HEK293 (cell line): ENCODE results near the gene CPNE9.

ENCODE experiments used
- CTCF ChIA-PET: fragments of 350-600 bp; formaldehyde crosslinking; extraction: SDS; loops from one replicate; lab custom pipeline; 2021; ENCODE audit warnings: antibody characterized with exemption; lab: Yijun Ruan, JAX
- POLR2A ChIA-PET: fragments of 300-600 bp; formaldehyde crosslinking; extraction: SDS; loops from one replicate; lab custom pipeline; 2020; ENCODE audit warnings: antibody characterized with exemption, inconsistent platforms; lab: Yijun Ruan, JAX
- H3K27ac ChIP-seq: fragments of 200-500 bp; sonication (Bioruptor generic); 2 replicates; pipeline ENCODE4 v1.5.1; 2014; ENCODE audit warnings: low read depth, low read length, control low read depth, inconsistent platforms; ENCODE audit errors: extremely low read depth
- H3K36me3 ChIP-seq, 2 experiments: fragments of 200-500 bp in 1 of 2; sonication (Bioruptor generic) in 1 of 2; 1 replicate in 1 of 2; 2 replicates in 1 of 2; pipeline ENCODE4 v1.5.1; 2014 to 2017; ENCODE audit warnings: inconsistent platforms in 2 of 2, low read length in 2 of 2; ENCODE audit not compliant: control insufficient read depth in 2 of 2, insufficient read depth in 1 of 2
- H3K4me1 ChIP-seq: fragments of 200-500 bp; sonication (Bioruptor generic); 2 replicates; pipeline ENCODE4 v1.5.1; 2014; ENCODE audit warnings: mild to moderate bottlenecking, low read length, inconsistent platforms; ENCODE audit not compliant: control insufficient read depth, insufficient read depth
- H3K4me3 ChIP-seq: 2 replicates; pipeline ENCODE4 v1.5.1; 2011; ENCODE audit warnings: low read depth, mild to moderate bottlenecking, control low read depth, low read length, moderate library complexity
- H3K9me3 ChIP-seq: fragments of 200-500 bp; sonication (Bioruptor generic); 2 replicates; pipeline ENCODE4 v1.5.1; 2014; ENCODE audit warnings: low read depth, low read length, inconsistent platforms; ENCODE audit not compliant: control insufficient read depth, insufficient read depth
- BCL11A ChIP-seq: fragments of 450-650 bp; formaldehyde crosslinking; IDR thresholded peaks from 2 replicates; pipeline ENCODE4 v1.5.1; 2016; ENCODE audit warnings: low read depth, missing biosample characterization, missing genetic modification characterization
- BCL11B ChIP-seq: fragments of 450-650 bp; formaldehyde crosslinking; IDR thresholded peaks from 2 replicates; pipeline ENCODE4 v1.5.1; 2016; ENCODE audit warnings: low read depth, missing biosample characterization, missing genetic modification characterization
- EGR2 ChIP-seq: fragments of 450-650 bp; formaldehyde crosslinking; IDR thresholded peaks from 2 replicates; pipeline ENCODE4 v1.5.1; 2016; ENCODE audit warnings: low read depth, missing biosample characterization, missing genetic modification characterization
- GLIS1 ChIP-seq: fragments of 450-650 bp; formaldehyde crosslinking; IDR thresholded peaks from 2 replicates; pipeline ENCODE4 v1.5.1; 2016; ENCODE audit warnings: missing biosample characterization, missing genetic modification characterization
- INSM2 ChIP-seq: fragments of 450-650 bp; formaldehyde crosslinking; IDR thresholded peaks from 2 replicates; pipeline ENCODE4 v1.5.1; 2016; ENCODE audit warnings: missing biosample characterization, missing genetic modification characterization
- PRDM4 ChIP-seq: fragments of 450-650 bp; formaldehyde crosslinking; IDR thresholded peaks from 2 replicates; pipeline ENCODE4 v1.5.1; 2017; ENCODE audit warnings: missing biosample characterization, missing genetic modification characterization
- RBAK ChIP-seq: fragments of 450-650 bp; formaldehyde crosslinking; IDR thresholded peaks from 2 replicates; pipeline ENCODE4 v1.5.1; 2016; ENCODE audit warnings: missing biosample characterization, missing genetic modification characterization
- ZBTB1 ChIP-seq: fragments of 450-650 bp; formaldehyde crosslinking; IDR thresholded peaks from 2 replicates; pipeline ENCODE4 v1.5.1; 2016; ENCODE audit warnings: missing biosample characterization, missing genetic modification characterization
- ZBTB17 ChIP-seq: fragments of 450-650 bp; formaldehyde crosslinking; IDR thresholded peaks from 2 replicates; pipeline ENCODE4 v1.5.1; 2016; ENCODE audit warnings: missing biosample characterization, missing genetic modification characterization
- ZBTB44 ChIP-seq: fragments of 450-650 bp; IDR thresholded peaks from 2 replicates; pipeline ENCODE4 v1.5.1; 2018; ENCODE audit warnings: missing biosample characterization, mild to moderate bottlenecking, missing genetic modification characterization
- ZFHX2 ChIP-seq: fragments of 450-650 bp; formaldehyde crosslinking; conservative IDR thresholded peaks from 2 replicates; pipeline ENCODE4 v1.5.1; 2016; ENCODE audit warnings: missing biosample characterization, missing genetic modification characterization
- ZFP41 ChIP-seq: fragments of 450-650 bp; formaldehyde crosslinking; IDR thresholded peaks from 2 replicates; pipeline ENCODE4 v1.5.1; 2016; ENCODE audit warnings: missing biosample characterization, missing genetic modification characterization, borderline replicate concordance
- ZNF132 ChIP-seq: fragments of 450-650 bp; formaldehyde crosslinking; IDR thresholded peaks from 2 replicates; pipeline ENCODE4 v1.5.1; 2017; ENCODE audit warnings: missing biosample characterization, missing genetic modification characterization, borderline replicate concordance
- ZNF248 ChIP-seq: fragments of 450-650 bp; formaldehyde crosslinking; IDR thresholded peaks from 2 replicates; pipeline ENCODE4 v1.5.1; 2017; ENCODE audit warnings: missing biosample characterization, missing genetic modification characterization
- ZNF280C ChIP-seq: fragments of 450-650 bp; formaldehyde crosslinking; IDR thresholded peaks from 2 replicates; pipeline ENCODE4 v1.5.1; 2016; ENCODE audit warnings: missing biosample characterization, missing genetic modification characterization
- ZNF354C ChIP-seq: fragments of 450-650 bp; formaldehyde crosslinking; IDR thresholded peaks from 2 replicates; pipeline ENCODE4 v1.5.1; 2016; ENCODE audit warnings: missing biosample characterization, missing genetic modification characterization, low read depth, borderline replicate concordance
- ZNF404 ChIP-seq: fragments of 450-650 bp; formaldehyde crosslinking; IDR thresholded peaks from 2 replicates; pipeline ENCODE4 v1.5.1; 2017; ENCODE audit warnings: missing biosample characterization, missing genetic modification characterization
- ZNF571 ChIP-seq: fragments of 450-650 bp; formaldehyde crosslinking; IDR thresholded peaks from 2 replicates; pipeline ENCODE4 v1.5.0; 2017; ENCODE audit warnings: missing biosample characterization, missing genetic modification characterization
- ZNF692 ChIP-seq: fragments of 450-650 bp; formaldehyde crosslinking; IDR thresholded peaks from 2 replicates; pipeline ENCODE4 v1.5.1; 2016; ENCODE audit warnings: missing biosample characterization, missing genetic modification characterization
- ZSCAN16 ChIP-seq: fragments of 450-650 bp; formaldehyde crosslinking; IDR thresholded peaks from 2 replicates; pipeline ENCODE4 v1.5.1; 2016; ENCODE audit warnings: missing biosample characterization, missing genetic modification characterization
- ZSCAN23 ChIP-seq: fragments of 450-650 bp; formaldehyde crosslinking; IDR thresholded peaks from 2 replicates; pipeline ENCODE4 v1.5.1; 2016; ENCODE audit warnings: missing biosample characterization, missing genetic modification characterization

CPNE9 gene

GRCh38 chr3:9704347-9705322 lies 1.0 kb downstream of the CPNE9 start (continued):
- TF ChIP-seq ZNF692 (peak; percentile 31; the same call in 1 of the 2 replicates), ZBTB17 (peak; percentile 56), BCL11A (tag by site-specific recombination) (0 out of 2 replicates have a peak, but pooled peaks have one; percentile 11), ZNF571 (tag by site-specific recombination) (no peak)

- TF ChIP-seq ZNF404 (tag by site-specific recombination) = no peak
- no peak for TF ChIP-seq ZBTB44 (tag by site-specific recombination)
- TF ChIP-seq BCL11B (tag by site-specific recombination) = no peak
- TF ChIP-seq ZNF280C (tag by site-specific recombination) = no peak
- TF ChIP-seq ZFHX2 (tag by site-specific recombination) = peak; percentile 94
- TF ChIP-seq ZBTB1 (tag by site-specific recombination) = no peak
- TF ChIP-seq EGR2 = peak; percentile 98
- H3K9me3 ChIP-seq = no peaks in the 10 kb centered on the region
- H3K36me3 ChIP-seq = no peaks in the 10 kb centered on the region
- ChIA-PET POLR2A (interaction anchor here (0.6 kb wide), 1 partner anchor 50 kb away, joined by 4 read pairs; no protein-coding TSS in a partner anchor), CTCF (no interaction called here)
- no peak overlapping the region for H3K4me3 ChIP-seq
- no peak overlapping the region for H3K27ac ChIP-seq
- H3K4me1 ChIP-seq = no peaks in the 10 kb centered on the region
Measured at GRCh38 chr3:9710174-9710739, 6.6 kb downstream of the CPNE9 start.

GRCh38 chr3:9712415-9712814 lies 8.8 kb downstream of the CPNE9 start:
- ChIA-PET POLR2A (no interaction called here), CTCF (interaction anchor here (0.6 kb wide), 1 partner anchor 265 kb away, joined by 3 read pairs; no protein-coding TSS in a partner anchor)
- H3K36me3 ChIP-seq = no peaks in the 10 kb centered on the region
- no peak overlapping the region for H3K4me3 ChIP-seq
- H3K4me1 ChIP-seq = no peaks in the 10 kb centered on the region
- H3K9me3 ChIP-seq = no peaks in the 10 kb centered on the region
- no peak overlapping the region for H3K27ac ChIP-seq
- TF ChIP-seq GLIS1 = no peak
- no peak for TF ChIP-seq ZNF354C
- no peak for TF ChIP-seq ZNF132 (tag by site-specific recombination)
- TF ChIP-seq ZFP41 (tag by site-specific recombination) = no peak
- TF ChIP-seq ZSCAN23 (tag by site-specific recombination) = no peak
- no peak for TF ChIP-seq ZNF248 (tag by site-specific recombination)
- no peak for TF ChIP-seq ZSCAN16 (tag by site-specific recombination)
- no peak for TF ChIP-seq RBAK (tag by site-specific recombination)
- TF ChIP-seq INSM2 (tag by site-specific recombination) = no peak
- TF ChIP-seq PRDM4 (tag by site-specific recombination) = no peak
